ENCODE results near the gene VAV1. TPM values are rescaled to one million over a fixed set of nuclear protein-coding genes. Genes with fewer than 3 reads are reported as not detected.

VAV1 gene
- total and polyA plus RNA-seq, 9 of the 15 experiments (the other 6 are each of a cell fraction or from before 2014, with no cell fraction given), result 0.46 to 20.1 (median 11.1) TPM

DNA sequence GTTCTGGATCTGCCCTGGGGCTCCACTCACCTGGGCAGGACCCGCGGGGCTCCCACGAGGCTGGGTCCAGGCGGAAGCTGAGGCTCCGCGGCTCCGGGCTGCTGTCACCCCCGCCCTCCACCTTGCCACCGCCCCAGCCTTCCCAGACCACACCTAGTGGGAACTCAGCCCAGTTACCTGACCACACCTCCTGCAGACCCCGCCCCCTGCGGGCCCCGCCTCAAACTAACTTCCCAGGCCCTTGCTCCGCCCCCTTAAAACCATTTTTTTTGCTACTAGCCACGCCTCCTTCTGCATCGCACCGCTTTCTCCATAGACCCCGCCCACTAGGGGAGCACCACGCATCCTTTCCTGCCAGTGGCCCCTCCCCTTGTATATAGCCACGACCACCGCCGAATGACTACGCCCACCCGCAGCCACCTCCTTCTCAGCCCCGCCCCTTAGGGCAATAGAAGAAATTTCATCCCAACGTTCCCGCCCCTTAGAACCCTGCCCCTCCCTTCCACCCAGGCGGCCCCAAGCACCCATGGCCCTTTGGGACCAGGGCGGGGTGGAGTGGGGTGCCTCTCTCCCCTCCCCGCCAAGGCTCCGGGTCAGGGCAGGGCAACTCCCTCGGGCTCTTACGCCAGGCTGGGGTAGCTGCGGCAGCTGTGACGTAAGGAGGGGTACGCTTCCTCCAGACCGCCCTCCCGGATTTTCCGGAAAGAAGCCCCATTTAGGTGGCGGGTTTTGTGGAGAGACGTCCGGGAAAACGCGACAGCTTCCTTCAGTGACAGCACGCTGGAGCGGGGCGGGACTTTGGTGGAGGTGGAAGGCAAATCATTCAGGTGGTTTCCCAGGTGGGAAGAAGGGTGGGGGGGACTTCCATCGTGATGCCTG lies 4.9 kb upstream of the VAV1 start, which contains the start of gene SH2D3A (continued):
- TF ChIP-seq, protein P1, sequence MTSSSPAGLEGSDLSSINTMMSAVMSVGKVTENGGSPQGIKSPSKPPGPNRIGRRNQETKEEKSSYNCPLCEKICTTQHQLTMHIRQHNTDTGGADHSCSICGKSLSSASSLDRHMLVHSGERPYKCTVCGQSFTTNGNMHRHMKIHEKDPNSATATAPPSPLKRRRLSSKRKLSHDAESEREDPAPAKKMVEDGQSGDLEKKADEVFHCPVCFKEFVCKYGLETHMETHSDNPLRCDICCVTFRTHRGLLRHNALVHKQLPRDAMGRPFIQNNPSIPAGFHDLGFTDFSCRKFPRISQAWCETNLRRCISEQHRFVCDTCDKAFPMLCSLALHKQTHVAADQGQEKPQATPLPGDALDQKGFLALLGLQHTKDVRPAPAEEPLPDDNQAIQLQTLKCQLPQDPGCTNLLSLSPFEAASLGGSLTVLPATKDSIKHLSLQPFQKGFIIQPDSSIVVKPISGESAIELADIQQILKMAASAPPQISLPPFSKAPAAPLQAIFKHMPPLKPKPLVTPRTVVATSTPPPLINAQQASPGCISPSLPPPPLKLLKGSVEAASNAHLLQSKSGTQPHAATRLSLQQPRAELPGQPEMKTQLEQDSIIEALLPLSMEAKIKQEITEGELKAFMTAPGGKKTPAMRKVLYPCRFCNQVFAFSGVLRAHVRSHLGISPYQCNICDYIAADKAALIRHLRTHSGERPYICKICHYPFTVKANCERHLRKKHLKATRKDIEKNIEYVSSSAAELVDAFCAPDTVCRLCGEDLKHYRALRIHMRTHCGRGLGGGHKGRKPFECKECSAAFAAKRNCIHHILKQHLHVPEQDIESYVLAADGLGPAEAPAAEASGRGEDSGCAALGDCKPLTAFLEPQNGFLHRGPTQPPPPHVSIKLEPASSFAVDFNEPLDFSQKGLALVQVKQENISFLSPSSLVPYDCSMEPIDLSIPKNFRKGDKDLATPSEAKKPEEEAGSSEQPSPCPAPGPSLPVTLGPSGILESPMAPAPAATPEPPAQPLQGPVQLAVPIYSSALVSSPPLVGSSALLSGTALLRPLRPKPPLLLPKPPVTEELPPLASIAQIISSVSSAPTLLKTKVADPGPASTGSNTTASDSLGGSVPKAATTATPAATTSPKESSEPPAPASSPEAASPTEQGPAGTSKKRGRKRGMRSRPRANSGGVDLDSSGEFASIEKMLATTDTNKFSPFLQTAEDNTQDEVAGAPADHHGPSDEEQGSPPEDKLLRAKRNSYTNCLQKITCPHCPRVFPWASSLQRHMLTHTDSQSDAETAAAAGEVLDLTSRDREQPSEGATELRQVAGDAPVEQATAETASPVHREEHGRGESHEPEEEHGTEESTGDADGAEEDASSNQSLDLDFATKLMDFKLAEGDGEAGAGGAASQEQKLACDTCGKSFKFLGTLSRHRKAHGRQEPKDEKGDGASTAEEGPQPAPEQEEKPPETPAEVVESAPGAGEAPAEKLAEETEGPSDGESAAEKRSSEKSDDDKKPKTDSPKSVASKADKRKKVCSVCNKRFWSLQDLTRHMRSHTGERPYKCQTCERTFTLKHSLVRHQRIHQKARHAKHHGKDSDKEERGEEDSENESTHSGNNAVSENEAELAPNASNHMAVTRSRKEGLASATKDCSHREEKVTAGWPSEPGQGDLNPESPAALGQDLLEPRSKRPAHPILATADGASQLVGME (CRISPR knock-in tag; IDR thresholded peaks at IDR 0.05), result no peak
- TF ChIP-seq EGR1 (conservative IDR thresholded peaks at IDR 0.05) (peak; percentile 65), PRPF4 (IDR thresholded peaks at IDR 0.05; ENCODE audit: insufficient read depth, low read depth, low read length, poor library complexity, severe bottlenecking) (no peak), HNRNPLL (IDR thresholded peaks at IDR 0.05; ENCODE audit: low read depth, low read length, poor library complexity, severe bottlenecking) (no peak), TCF7 (IDR thresholded peaks at IDR 0.05; ENCODE audit: borderline replicate concordance) (no peak), LCOR (CRISPR knock-in tag; IDR thresholded peaks at IDR 0.05) (no peak), JUND (IDR thresholded peaks at IDR 0.05; ENCODE audit: borderline replicate concordance, low read depth, low read length) (0 out of 2 replicates have a peak, but pooled peaks have one; percentile 1), JUND (tag; IDR thresholded peaks at IDR 0.05; ENCODE audit: borderline replicate concordance, low read depth, low read length) (no peak), ARNT (IDR thresholded peaks at IDR 0.05) (no peak), NR4A1 (CRISPR knock-in tag; IDR thresholded peaks at IDR 0.05) (no peak), NR4A1 (tag; IDR thresholded peaks at IDR 0.05) (no peak), RBM15 (IDR thresholded peaks at IDR 0.05; ENCODE audit: insufficient read depth, low read length) (no peak), ZNF778 (CRISPR knock-in tag; IDR thresholded peaks at IDR 0.05) (no peak), KLF10 (CRISPR knock-in tag; IDR thresholded peaks at IDR 0.05) (no peak)
- TF ChIP-seq, protein P2, sequence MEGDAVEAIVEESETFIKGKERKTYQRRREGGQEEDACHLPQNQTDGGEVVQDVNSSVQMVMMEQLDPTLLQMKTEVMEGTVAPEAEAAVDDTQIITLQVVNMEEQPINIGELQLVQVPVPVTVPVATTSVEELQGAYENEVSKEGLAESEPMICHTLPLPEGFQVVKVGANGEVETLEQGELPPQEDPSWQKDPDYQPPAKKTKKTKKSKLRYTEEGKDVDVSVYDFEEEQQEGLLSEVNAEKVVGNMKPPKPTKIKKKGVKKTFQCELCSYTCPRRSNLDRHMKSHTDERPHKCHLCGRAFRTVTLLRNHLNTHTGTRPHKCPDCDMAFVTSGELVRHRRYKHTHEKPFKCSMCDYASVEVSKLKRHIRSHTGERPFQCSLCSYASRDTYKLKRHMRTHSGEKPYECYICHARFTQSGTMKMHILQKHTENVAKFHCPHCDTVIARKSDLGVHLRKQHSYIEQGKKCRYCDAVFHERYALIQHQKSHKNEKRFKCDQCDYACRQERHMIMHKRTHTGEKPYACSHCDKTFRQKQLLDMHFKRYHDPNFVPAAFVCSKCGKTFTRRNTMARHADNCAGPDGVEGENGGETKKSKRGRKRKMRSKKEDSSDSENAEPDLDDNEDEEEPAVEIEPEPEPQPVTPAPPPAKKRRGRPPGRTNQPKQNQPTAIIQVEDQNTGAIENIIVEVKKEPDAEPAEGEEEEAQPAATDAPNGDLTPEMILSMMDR (IDR thresholded peaks at IDR 0.05 in 2 of 3, conservative IDR thresholded peaks at IDR 0.05 in 1 of 3; ENCODE audit: insufficient read depth in 2 of 3, low read depth in 1 of 3, low read length in 3 of 3), result no peak
- TF ChIP-seq, protein P3, sequence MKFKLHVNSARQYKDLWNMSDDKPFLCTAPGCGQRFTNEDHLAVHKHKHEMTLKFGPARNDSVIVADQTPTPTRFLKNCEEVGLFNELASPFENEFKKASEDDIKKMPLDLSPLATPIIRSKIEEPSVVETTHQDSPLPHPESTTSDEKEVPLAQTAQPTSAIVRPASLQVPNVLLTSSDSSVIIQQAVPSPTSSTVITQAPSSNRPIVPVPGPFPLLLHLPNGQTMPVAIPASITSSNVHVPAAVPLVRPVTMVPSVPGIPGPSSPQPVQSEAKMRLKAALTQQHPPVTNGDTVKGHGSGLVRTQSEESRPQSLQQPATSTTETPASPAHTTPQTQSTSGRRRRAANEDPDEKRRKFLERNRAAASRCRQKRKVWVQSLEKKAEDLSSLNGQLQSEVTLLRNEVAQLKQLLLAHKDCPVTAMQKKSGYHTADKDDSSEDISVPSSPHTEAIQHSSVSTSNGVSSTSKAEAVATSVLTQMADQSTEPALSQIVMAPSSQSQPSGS (CRISPR knock-in tag; IDR thresholded peaks at IDR 0.05), result no peak
- TF ChIP-seq, protein P4, sequence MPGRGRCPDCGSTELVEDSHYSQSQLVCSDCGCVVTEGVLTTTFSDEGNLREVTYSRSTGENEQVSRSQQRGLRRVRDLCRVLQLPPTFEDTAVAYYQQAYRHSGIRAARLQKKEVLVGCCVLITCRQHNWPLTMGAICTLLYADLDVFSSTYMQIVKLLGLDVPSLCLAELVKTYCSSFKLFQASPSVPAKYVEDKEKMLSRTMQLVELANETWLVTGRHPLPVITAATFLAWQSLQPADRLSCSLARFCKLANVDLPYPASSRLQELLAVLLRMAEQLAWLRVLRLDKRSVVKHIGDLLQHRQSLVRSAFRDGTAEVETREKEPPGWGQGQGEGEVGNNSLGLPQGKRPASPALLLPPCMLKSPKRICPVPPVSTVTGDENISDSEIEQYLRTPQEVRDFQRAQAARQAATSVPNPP (IDR thresholded peaks at IDR 0.05; ENCODE audit: borderline replicate concordance, insufficient read depth, insufficient read length), result no peak

All from K562 (cell line).